ENCODE results near the gene MGA. TPM values are rescaled to one million over a fixed set of nuclear protein-coding genes. Genes with fewer than 3 reads are reported as not detected.

MGA gene
- total RNA-seq, 4 donors from 2014 or later, result 34.9 to 50.7 (median 35.9) TPM

DNA sequence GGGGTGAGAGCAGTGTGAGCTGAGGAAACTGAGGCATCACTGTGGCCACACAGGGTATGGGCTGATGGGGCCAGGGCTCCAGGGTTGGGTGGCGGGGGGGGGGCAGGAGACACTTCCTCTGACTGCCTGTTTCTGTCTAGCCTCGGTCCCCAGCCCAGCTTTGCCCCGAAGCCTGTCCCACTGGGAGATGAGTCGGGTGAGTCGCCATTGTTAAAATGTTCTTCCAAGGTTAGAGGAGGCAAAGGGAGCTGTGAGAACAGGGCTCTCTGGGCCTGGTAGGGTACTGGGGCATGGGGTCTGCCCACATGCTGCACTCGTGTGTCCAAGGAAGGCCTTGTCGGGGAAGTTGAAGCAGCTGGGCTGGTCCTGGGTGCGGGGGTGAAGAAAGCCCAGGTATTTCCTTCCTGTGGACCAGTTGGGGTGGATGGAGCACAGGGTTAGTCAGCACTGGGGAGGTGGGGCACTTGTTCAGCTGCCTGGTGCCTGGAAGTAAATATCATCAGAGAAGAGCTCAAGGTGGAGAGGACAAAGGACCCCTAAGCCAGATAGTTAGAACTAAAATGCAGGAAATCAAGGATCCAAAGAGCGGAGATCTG is 159.3 kb downstream of the MGA start:
- ATAC-seq (ENCODE audit: low FRiP score) (no peak), DNase-seq (ENCODE audit: low spot score) (no peak)
- TF ChIP-seq, protein P1, sequence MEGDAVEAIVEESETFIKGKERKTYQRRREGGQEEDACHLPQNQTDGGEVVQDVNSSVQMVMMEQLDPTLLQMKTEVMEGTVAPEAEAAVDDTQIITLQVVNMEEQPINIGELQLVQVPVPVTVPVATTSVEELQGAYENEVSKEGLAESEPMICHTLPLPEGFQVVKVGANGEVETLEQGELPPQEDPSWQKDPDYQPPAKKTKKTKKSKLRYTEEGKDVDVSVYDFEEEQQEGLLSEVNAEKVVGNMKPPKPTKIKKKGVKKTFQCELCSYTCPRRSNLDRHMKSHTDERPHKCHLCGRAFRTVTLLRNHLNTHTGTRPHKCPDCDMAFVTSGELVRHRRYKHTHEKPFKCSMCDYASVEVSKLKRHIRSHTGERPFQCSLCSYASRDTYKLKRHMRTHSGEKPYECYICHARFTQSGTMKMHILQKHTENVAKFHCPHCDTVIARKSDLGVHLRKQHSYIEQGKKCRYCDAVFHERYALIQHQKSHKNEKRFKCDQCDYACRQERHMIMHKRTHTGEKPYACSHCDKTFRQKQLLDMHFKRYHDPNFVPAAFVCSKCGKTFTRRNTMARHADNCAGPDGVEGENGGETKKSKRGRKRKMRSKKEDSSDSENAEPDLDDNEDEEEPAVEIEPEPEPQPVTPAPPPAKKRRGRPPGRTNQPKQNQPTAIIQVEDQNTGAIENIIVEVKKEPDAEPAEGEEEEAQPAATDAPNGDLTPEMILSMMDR (IDR thresholded peaks at IDR 0.05), result no peak

DNA sequence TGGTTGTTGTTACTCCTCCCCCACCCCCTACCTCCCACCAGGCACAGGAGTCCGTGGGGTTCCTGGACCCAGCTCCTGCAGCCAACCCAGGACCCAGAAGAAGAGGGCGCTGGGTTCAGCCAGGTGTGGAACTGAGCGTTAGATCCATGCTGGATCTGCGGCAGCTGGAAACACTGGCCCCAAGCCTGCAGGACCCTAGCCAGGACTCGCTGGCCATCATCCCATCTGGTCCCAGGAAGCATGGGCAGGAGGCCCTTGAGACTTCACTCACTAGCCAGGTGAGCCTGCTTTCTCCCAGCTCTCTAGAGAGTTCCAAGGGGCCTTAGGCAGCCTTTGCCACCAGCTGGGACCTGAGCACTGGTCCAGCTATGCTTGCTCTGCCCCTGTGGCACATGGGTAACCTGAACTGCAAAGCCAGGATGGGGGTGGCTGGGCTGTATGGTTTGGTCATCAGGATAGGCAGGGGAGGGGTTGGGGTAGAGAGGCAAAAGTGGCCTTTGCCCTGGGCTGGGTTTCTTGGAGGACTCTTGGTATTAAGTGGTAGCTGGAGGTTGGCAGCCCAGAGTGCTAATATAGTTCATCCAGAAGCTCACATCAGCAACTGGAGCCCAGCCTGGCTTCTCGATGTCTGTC is 160.7 kb downstream of the MGA start:
- ATAC-seq (ENCODE audit: low FRiP score), result no peak

DNA sequence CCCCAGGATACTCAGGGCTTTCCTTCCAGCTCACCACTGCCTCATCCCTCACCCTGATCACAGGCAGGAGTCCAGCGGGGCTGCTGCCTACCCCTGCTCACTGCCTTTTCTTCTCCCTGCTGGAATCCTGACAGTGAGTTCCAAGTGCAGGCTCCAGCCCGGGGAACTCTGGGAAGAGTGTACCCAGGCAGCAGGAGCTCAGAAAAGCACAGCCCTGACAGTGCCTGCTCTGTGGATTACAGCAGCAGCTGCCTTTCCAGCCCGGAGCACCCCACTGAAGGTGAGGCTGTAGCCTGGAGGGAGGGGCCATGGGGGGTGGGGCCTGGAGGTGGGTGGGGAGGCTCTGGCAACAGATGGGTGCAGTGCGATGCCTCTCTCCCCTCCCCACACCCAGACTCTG is 161.6 kb downstream of the MGA start:
- TF ChIP-seq, protein P1 (IDR thresholded peaks at IDR 0.05), result no peak
- no peak for ATAC-seq (ENCODE audit: low FRiP score)
- DNase-seq (ENCODE audit: low spot score), result no peak

More for the DNA sequence above, 160.7 kb downstream of the MGA start:
- DNase-seq (ENCODE audit: low spot score), result no peak
- TF ChIP-seq, protein P1 (IDR thresholded peaks at IDR 0.05), result no peak

DNA sequence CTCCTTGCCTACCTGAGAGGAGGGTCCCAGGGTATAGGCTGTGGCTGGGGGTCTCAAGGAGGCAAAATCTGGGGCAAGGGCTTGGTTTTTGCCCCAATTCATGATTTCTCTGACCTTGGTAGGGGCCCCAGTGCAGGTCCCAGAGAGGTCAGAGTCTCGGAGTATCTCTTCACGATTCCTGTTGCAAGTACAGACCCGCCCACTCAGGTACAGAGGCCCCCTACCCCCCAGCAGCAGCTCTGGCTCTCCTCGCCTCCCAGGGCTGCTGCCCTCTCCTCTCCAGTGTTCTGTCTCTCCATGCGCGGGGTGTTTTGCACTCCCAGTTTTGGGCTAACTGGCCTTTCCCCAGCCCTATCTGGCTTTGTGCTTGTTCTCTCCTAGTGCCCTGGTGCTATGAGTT is 162.3 kb downstream of the MGA start:
- DNase-seq (ENCODE audit: low spot score) (no peak), ATAC-seq (ENCODE audit: low FRiP score) (no peak)
- TF ChIP-seq, protein P1 (IDR thresholded peaks at IDR 0.05), result no peak

Small RNAs within 50 kb of the gene (small RNA-seq; reads per million reads assigned to genes)
- gene MIR626, result not detected

Other genes starting within 250 kb of the MGA start
- 10 to 100 TPM; 18.1 to 39.7 (median 25.8) TPM for gene RTF1, start 243.3 kb upstream of the MGA start, total RNA-seq
- 1 to 10 TPM in 2 of 4 donors, not detected in 2; 1.2 to 2.0 TPM for gene ITPKA, start 166.5 kb upstream of the MGA start, total RNA-seq
- 1 to 10 TPM in 1 of 4 donors, under 1 TPM in 2, not detected in 1; 0.19 to 1.3 (median 0.84) TPM for gene LTK, start 146.6 kb upstream of the MGA start, total RNA-seq
- 10 to 100 TPM; 16.4 to 29.1 (median 20.3) TPM for gene RPAP1, start 116.1 kb upstream of the MGA start, total RNA-seq
- gene TYRO3, start 101.2 kb upstream of the MGA start, total RNA-seq, result 10 to 100 TPM; 13.4 to 59.9 (median 40.6) TPM
- 10 to 100 TPM; 13.4 to 24.1 (median 14.4) TPM for gene MAPKBP1, start 114.1 kb downstream of the MGA start, total RNA-seq
- gene JMJD7, start 167.7 kb downstream of the MGA start, total RNA-seq, result 10 to 100 TPM in 1 of 4 donors, 1 to 10 TPM in 3; 3.8 to 11.5 (median 8.5) TPM
- gene PLA2G4B, start 178.4 kb downstream of the MGA start, total RNA-seq, result 10 to 100 TPM in 1 of 4 donors, 1 to 10 TPM in 3; 1.1 to 13.6 (median 2.3) TPM
- gene SPTBN5, start 233.6 kb downstream of the MGA start, total RNA-seq, result 1 to 10 TPM in 3 of 4 donors, under 1 TPM in 1; 0.19 to 3.8 (median 1.8) TPM